DND-41 (cell line): ENCODE measurements around the gene CTAGE15.
"Not testable (repeated sequence)": the region's sequence is repeated elsewhere in the genome, so short reads cannot be mapped to it uniquely, and the experiment has no call there.

Source experiments
- CTCF ChIP-seq: IDR thresholded peaks from 2 replicates; pipeline ENCODE4 v1.5.1; 2012; ENCODE audit warnings: borderline replicate concordance, low read length, moderate library complexity, mild to moderate bottlenecking; ENCODE audit not compliant: poor library complexity, severe bottlenecking; ENCODE audit errors: extremely low read depth
- EZH2 ChIP-seq: IDR thresholded peaks from 3 replicates; pipeline ENCODE4 v1.6.1; 2012; ENCODE audit warnings: borderline replicate concordance, low read depth, mild to moderate bottlenecking, moderate library complexity, low read length, inconsistent platforms; ENCODE audit not compliant: severe bottlenecking

GRCh38 chr7:143571501-143571900, at the start of gene CTAGE15:
- not testable (repeated sequence) for TF ChIP-seq CTCF, EZH2
